ENCODE measurements around the gene KCNK4.

The KCNK4 gene

DNA sequence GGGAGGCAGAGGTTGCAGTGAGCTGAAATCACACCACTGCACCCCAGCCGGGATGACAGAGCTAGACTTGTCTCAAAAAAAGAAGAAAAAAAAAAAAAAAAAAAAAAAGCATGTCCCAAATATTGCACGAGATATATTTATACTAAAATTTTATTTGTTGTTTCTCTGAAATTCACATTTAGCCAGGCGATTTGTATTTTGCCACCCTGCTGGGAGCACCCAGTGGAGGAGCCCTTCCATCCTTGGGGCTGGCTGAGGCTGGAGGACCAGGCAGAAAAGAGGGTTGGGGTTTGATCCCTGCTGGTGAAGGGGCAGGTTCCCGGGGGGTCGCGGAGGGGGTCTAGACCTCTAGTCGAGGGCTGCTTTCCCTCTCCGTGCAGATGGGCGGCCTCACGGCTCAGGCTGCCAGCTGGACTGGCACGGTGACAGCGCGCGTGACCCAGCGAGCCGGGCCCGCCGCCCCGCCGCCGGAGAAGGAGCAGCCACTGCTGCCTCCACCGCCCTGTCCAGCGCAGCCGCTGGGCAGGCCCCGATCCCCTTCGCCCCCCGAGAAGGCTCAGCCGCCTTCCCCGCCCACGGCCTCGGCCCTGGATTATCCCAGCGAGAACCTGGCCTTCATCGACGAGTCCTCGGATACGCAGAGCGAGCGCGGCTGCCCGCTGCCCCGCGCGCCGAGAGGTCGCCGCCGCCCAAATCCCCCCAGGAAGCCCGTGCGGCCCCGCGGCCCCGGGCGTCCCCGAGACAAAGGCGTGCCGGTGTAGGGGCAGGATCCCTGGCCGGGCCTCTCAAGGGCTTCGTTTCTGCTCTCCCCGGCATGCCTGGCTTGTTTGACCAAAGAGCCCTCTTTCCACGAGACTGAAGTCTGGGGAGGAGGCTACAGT lies 8.1 kb downstream of the KCNK4 start:
- H3K36me3 ChIP-seq (ENCODE audit: control insufficient read depth in 1 of 2, insufficient read depth in 2 of 2, low read length in 2 of 2), result no peaks in the 10 kb centered on the region
- no peak overlapping the region for H3K27ac ChIP-seq (ENCODE audit: low read length)
- peaks cover 0 to 28% of the 10 kb centered on the region in 2 donors for H3K4me1 ChIP-seq (ENCODE audit: control insufficient read depth in 1 of 2, insufficient read depth in 2 of 2, low read length in 2 of 2)
- peaks cover 52% of the 10 kb centered on the region for H3K27me3 ChIP-seq (ENCODE audit: low read depth, low read length)
- H3K4me3 ChIP-seq (ENCODE audit: low read depth in 1 of 2, low read length in 2 of 2), result peak overlapping the region in 1 of 2 donors; percentile 58
- H3K9me3 ChIP-seq (ENCODE audit: control insufficient read depth in 1 of 2, low read length in 2 of 2), result no peaks in the 10 kb centered on the region

DNA sequence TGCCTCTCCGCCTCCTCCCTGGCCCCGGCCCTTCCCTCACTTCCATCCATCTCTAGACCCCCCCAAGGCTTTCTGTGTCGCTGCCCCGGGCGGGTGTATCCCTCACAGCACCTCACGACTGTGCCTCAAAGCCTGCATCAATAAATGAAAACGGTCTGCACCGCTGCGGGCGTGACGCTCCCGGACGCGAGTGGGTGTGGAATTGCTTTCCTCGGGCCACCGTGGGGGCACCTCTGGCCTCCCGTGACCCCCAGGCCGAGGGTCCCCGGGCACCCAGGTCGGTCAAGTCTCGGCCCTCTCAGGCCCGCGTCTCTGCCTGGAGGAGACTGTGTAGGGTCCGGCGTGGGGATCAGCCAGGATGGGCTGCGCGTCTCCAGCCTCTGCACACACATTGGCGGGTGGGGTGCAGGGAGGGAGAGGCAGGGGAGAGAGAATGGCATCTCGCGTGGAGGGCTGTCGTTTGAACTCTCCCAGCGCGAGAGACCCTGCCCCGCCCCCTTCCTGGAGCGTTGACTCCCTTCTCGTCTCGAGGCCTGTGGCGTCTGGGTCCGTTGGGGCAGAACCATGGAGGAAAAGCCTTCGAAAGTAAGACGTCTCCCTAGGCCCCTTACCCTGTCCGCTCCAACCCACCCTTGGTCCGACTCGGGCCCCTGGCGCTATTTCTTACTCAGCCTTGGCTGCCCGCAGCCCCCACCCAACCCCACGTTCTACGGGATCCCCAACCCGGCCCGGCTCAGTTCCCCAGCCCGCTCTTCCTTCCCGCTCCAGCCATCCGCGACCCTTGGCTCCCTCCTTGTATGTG lies 8.9 kb downstream of the KCNK4 start, which contains the start of gene CATSPERZ:
Gene CATSPERZ (plus strand): TSS at position 512 of the 802 bp plus-strand sequence. CDS start 53 bp downstream, at position 565.
- Histone ChIP-seq H3K36me3 (ENCODE audit: control insufficient read depth in 1 of 2, insufficient read depth in 2 of 2, low read length in 2 of 2) (no peaks in the 10 kb centered on the region), H3K27ac (ENCODE audit: low read length) (no peak within 1 kb of the TSS), H3K4me1 (ENCODE audit: control insufficient read depth in 1 of 2, insufficient read depth in 2 of 2, low read length in 2 of 2) (peaks cover 0 to 28% of the 10 kb centered on the region in 2 donors), H3K4me3 (ENCODE audit: low read depth in 1 of 2, low read length in 2 of 2) (peak within 1 kb of the TSS in 1 of 2 donors; percentile 58), H3K9me3 (ENCODE audit: control insufficient read depth in 1 of 2, low read length in 2 of 2) (no peaks in the 10 kb centered on the region), H3K27me3 (ENCODE audit: low read depth, low read length) (peaks cover 50% of the 10 kb centered on the region)

DNA sequence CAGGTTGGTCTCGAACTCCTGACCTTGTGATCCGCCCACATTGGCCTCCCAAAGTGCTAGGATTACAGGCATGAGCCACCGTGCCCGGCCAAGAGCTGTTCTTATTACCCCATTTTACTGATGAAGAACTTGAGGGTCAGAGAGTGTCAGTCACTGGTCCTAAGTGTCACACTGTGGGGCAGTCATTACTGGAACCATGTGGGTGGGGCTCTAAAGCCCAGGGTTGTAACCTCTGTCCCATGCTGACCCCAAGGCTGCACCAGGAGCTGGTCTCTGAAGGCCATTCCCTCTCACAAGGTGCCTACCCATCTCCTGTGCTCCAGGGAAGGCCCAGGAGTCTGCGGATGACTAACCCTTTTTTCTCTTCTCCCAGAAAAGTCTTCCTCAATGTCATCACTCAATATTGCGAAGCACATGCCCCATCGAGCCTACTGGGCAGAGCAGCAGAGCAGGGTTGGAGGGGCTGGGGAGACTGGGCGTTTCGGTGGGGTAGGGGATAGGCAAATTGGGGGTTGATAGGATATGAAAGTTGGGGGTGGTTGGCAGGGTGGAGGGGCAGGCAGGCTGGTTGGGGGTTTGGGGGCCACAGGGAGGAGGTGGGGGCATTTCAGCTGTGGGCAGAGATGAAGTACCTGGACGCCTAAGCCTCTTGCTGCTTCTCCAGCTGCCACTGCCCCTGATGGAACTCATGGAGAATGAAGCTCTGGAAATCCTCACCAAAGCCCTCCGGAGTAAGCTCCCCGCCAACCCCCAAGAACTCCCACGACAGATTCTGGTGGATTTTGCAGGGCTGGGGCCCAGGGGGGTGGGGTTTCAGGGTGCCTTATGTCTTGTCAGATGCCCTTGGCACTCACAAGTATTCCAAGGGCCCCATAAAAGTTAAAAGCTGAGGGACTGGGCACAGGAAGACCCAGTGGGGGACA lies 12.3 kb downstream of the KCNK4 start:
- Histone ChIP-seq H3K4me1 (ENCODE audit: control insufficient read depth in 1 of 2, insufficient read depth in 2 of 2, low read length in 2 of 2) (peaks cover 6 to 43% of the 10 kb centered on the region in 2 donors), H3K27me3 (ENCODE audit: low read depth, low read length) (peaks cover 19% of the 10 kb centered on the region), H3K9me3 (ENCODE audit: control insufficient read depth in 1 of 2, low read length in 2 of 2) (no peaks in the 10 kb centered on the region), H3K4me3 (ENCODE audit: low read depth in 1 of 2, low read length in 2 of 2) (no peak overlapping the region), H3K27ac (ENCODE audit: low read length) (peak overlapping the region; percentile 96), H3K36me3 (ENCODE audit: control insufficient read depth in 1 of 2, insufficient read depth in 2 of 2, low read length in 2 of 2) (no peaks in the 10 kb centered on the region)

DNA sequence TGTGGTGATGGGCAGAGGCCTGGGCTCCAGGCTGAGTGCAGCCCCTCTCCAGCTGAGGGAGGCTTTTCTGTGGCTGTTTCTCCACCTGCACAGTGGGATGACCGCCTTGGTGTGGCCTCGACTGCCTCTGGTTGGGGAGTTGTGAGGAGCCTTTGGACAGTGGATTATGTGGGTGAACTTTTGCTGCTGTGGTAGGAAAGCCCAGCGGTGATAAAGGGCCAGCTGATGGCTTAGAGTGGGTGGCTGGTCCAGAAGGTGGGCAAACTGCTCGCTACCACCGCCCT lies 12.9 kb downstream of the KCNK4 start:
- Histone ChIP-seq H3K36me3 (ENCODE audit: control insufficient read depth in 1 of 2, insufficient read depth in 2 of 2, low read length in 2 of 2) (no peaks in the 10 kb centered on the region), H3K4me3 (ENCODE audit: low read depth in 1 of 2, low read length in 2 of 2) (peak overlapping the region; percentile 70 to 79), H3K27ac (ENCODE audit: low read length) (peak overlapping the region; percentile 96), H3K27me3 (ENCODE audit: low read depth, low read length) (peaks cover 16% of the 10 kb centered on the region), H3K9me3 (ENCODE audit: control insufficient read depth in 1 of 2, low read length in 2 of 2) (no peaks in the 10 kb centered on the region), H3K4me1 (ENCODE audit: control insufficient read depth in 1 of 2, insufficient read depth in 2 of 2, low read length in 2 of 2) (peaks cover 6 to 41% of the 10 kb centered on the region in 2 donors)

DNA sequence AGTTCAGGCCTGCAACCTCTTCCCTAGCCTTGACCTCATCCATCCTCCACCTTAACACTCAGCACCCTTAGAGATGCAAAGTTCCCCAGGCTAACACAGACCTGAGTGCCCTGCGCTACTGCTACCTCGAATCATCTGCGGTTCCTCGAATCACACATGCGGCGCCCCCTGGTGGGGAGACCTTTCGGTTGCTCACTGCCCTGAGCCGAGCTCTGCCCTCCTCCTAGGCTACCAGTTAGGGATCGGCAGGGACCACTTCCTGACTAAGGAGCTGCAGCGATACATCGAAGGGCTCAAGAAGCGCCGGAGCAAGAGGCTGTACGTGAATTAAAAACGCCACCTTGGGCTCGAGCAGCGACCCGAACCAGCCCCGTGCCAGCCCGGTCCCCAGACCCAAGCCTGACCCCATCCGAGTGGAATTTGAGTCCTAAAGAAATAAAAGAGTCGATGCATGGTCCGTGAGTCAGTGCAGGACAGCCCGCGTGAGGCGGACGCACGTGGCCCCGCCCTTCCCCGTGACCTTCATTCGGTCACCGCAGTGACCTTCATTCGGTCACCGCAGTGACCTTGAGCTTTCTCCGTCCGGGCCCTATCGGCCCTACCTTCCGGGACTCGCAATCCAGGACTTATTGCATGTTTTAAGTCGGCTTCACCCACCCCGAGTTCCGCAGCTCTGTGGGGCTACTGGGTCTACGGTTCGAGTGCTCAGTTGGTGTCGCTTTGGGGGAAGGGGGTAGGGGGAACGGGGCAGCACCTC lies 13.4 kb downstream of the KCNK4 start:
- Histone ChIP-seq H3K9me3 (ENCODE audit: control insufficient read depth in 1 of 2, low read length in 2 of 2) (no peaks in the 10 kb centered on the region), H3K4me1 (ENCODE audit: control insufficient read depth in 1 of 2, insufficient read depth in 2 of 2, low read length in 2 of 2) (peaks cover 6 to 36% of the 10 kb centered on the region in 2 donors), H3K36me3 (ENCODE audit: control insufficient read depth in 1 of 2, insufficient read depth in 2 of 2, low read length in 2 of 2) (no peaks in the 10 kb centered on the region), H3K27ac (ENCODE audit: low read length) (peak overlapping the region; percentile 96), H3K27me3 (ENCODE audit: low read depth, low read length) (peaks cover 14% of the 10 kb centered on the region), H3K4me3 (ENCODE audit: low read depth in 1 of 2, low read length in 2 of 2) (peak overlapping the region; percentile 70 to 79)

DNA sequence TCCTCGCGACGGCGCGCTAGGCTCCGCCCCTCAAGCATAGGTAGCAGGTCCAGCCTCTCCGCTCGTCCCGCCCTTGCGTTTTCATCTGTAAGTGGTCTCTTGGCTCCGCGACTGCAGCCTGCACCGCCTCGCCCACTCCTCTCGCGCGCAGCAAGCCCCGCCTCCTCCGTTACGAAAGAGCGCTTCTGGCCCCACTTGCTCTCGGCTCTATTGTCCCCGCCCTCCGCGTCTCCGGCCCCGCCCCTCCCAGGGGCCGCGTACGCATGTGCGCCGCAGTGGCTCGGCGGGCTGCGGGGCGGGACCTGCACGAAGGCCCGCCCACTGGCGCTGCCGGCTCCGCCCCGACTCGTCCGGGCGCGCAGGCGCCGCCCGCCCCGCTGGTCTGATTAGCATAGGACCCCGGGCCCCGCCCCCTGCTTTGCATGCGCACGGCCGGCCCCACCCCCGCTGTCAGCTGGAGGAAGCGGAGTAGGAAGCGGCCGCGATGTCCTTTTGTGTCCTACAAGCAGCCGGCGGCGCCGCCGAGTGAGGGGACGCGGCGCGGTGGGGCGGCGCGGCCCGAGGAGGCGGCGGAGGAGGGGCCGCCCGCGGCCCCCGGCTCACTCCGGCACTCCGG lies 14.1 kb downstream of the KCNK4 start, which contains the start of gene ESRRA:
Gene ESRRA (plus strand): TSS at position 450 of the 616 bp plus-strand sequence. CDS start 1,656 bp downstream, outside the sequence.
- Histone ChIP-seq H3K27me3 (ENCODE audit: low read depth, low read length) (peaks cover 7% of the 10 kb centered on the region), H3K36me3 (ENCODE audit: control insufficient read depth in 1 of 2, insufficient read depth in 2 of 2, low read length in 2 of 2) (no peaks in the 10 kb centered on the region), H3K9me3 (ENCODE audit: control insufficient read depth in 1 of 2, low read length in 2 of 2) (no peaks in the 10 kb centered on the region), H3K4me1 (ENCODE audit: control insufficient read depth in 1 of 2, insufficient read depth in 2 of 2, low read length in 2 of 2) (peaks cover 6 to 29% of the 10 kb centered on the region in 2 donors), H3K27ac (ENCODE audit: low read length) (peak within 1 kb of the TSS; percentile 96), H3K4me3 (ENCODE audit: low read depth in 1 of 2, low read length in 2 of 2) (peak within 1 kb of the TSS; percentile 78 to 79)

DNA sequence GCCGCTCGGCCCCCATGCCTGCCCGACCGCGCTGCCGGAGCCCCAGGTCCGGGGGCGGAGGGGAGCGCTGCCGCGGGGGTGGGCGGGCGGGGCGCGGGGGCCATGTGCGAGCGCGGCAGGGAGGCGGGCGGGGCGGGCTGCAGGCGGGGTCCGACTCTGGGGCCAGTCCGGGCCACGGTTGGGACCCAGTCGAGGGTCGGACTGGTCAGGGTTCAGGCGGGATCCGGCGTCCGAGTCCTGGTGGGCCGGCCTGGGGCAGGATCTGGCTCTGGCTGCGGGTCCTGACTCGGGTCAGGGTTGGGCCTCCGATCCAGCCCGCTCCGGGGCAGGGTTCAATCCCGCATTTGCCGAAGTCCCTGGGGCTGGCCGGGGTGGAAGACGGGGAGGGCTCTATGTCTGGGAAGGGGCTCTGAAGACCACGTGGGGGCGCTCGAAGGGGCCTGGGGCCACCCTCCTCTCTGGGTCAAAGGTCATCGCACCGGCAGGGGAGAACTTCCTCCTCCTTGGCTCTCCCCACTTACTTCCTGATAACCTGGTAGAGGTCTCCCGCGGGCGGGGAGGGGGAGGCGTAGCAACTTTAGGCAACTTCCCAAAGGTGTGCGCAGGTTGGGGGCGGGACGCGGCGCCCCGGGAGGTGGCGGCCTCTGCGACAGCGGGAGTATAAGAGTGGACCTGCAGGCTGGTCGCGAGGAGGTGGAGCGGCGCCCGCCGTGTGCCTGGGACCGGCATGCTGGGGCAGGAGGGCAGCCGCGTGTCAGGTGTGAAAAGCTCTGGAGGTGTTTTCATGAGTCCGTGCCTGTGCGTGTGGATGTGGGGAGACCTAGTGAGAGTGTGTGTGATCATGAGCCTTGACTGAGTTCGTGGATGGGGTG lies 14.8 kb downstream of the KCNK4 start:
- Histone ChIP-seq H3K4me1 (ENCODE audit: control insufficient read depth in 1 of 2, insufficient read depth in 2 of 2, low read length in 2 of 2) (peaks cover 6 to 21% of the 10 kb centered on the region in 2 donors), H3K27ac (ENCODE audit: low read length) (peak overlapping the region; percentile 45), H3K9me3 (ENCODE audit: control insufficient read depth in 1 of 2, low read length in 2 of 2) (no peaks in the 10 kb centered on the region), H3K27me3 (ENCODE audit: low read depth, low read length) (no peaks in the 10 kb centered on the region), H3K4me3 (ENCODE audit: low read depth in 1 of 2, low read length in 2 of 2) (peak overlapping the region; percentile 78), H3K36me3 (ENCODE audit: control insufficient read depth in 1 of 2, insufficient read depth in 2 of 2, low read length in 2 of 2) (no peaks in the 10 kb centered on the region)

DNA sequence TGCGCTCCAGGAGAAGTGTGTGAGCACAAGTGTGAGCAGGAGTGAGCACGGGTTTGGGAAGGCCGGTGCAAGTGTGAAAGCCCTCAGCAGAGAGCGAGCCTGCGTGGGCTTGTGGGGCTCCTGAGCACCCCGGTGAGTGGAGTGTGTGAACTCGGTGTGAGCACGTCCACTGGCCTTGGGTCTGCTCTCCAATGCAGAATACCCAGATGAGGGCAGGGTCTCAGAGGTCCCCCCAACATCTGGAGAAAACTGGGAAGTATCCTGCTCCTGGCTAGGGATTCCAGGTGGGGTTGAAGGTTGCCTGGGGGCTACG lies 15.4 kb downstream of the KCNK4 start:
- H3K27me3 ChIP-seq (ENCODE audit: low read depth, low read length), result no peaks in the 10 kb centered on the region
- peak overlapping the region; percentile 45 for H3K27ac ChIP-seq (ENCODE audit: low read length)
- H3K36me3 ChIP-seq (ENCODE audit: control insufficient read depth in 1 of 2, insufficient read depth in 2 of 2, low read length in 2 of 2), result no peaks in the 10 kb centered on the region
- peak overlapping the region; percentile 78 for H3K4me3 ChIP-seq (ENCODE audit: low read depth in 1 of 2, low read length in 2 of 2)
- no peaks in the 10 kb centered on the region for H3K9me3 ChIP-seq (ENCODE audit: control insufficient read depth in 1 of 2, low read length in 2 of 2)
- peaks cover 6 to 20% of the 10 kb centered on the region in 2 donors for H3K4me1 ChIP-seq (ENCODE audit: control insufficient read depth in 1 of 2, insufficient read depth in 2 of 2, low read length in 2 of 2)

DNA sequence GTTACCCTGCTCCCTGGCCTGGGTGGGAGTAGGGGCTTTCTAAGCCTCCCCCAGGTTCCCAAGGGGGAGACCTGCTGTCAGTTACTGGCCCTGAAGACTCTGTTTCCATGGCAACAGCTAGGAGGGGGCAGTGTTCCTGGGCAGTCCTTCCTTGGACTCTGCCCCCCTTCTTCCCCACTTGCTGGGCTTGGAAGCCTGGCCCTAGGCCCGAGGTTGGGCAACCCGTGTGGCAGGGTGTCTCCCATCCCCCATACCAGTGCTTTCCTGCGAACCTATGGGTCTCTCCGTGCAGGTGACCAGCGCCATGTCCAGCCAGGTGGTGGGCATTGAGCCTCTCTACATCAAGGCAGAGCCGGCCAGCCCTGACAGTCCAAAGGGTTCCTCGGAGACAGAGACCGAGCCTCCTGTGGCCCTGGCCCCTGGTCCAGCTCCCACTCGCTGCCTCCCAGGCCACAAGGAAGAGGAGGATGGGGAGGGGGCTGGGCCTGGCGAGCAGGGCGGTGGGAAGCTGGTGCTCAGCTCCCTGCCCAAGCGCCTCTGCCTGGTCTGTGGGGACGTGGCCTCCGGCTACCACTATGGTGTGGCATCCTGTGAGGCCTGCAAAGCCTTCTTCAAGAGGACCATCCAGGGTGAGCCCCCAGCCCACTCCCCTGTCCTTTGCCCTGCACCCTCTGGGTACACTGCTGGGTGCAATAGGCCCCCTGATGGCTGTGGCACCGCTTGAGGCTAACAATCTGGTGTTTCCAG lies 15.9 kb downstream of the KCNK4 start:
- Histone ChIP-seq H3K27me3 (ENCODE audit: low read depth, low read length) (no peaks in the 10 kb centered on the region), H3K27ac (ENCODE audit: low read length) (peak overlapping the region; percentile 45)

More for the DNA sequence above, 15.9 kb downstream of the KCNK4 start:
- Histone ChIP-seq H3K9me3 (ENCODE audit: control insufficient read depth in 1 of 2, low read length in 2 of 2) (no peaks in the 10 kb centered on the region), H3K4me3 (ENCODE audit: low read depth in 1 of 2, low read length in 2 of 2) (peak overlapping the region; percentile 78), H3K36me3 (ENCODE audit: control insufficient read depth in 1 of 2, insufficient read depth in 2 of 2, low read length in 2 of 2) (no peaks in the 10 kb centered on the region), H3K4me1 (ENCODE audit: control insufficient read depth in 1 of 2, insufficient read depth in 2 of 2, low read length in 2 of 2) (peaks cover 6 to 20% of the 10 kb centered on the region in 2 donors)
